HG03108 (cell line): ENCODE data around the gene CELF5.

ENCODE experiments used
- ATAC-seq: cut with Tn5 transposase; IDR thresholded peaks from one replicate; pipeline ENCODE4 v1.9.1; 2021; ENCODE audit warnings: moderate library complexity; ENCODE audit not compliant: unreplicated experiment

CELF5 gene

GRCh38 chr19:3270902-3271301 lies 46.4 kb downstream of the CELF5 start:
- ATAC-seq: no peak

- ATAC-seq: no peak
These were observed 48.0 kb downstream of the CELF5 start for GRCh38 chr19:3272401-3272931.

- ATAC-seq: no peak
These were observed 48.5 kb downstream of the CELF5 start for GRCh38 chr19:3272952-3273351.

GRCh38 chr19:3274245-3274941 lies 49.9 kb downstream of the CELF5 start:
- ATAC-seq: no peak

- ATAC-seq: no peak
These were observed 50.6 kb downstream of the CELF5 start for GRCh38 chr19:3274942-3275582.

GRCh38 chr19:3275583-3276340 lies 51.3 kb downstream of the CELF5 start:
- no peak for ATAC-seq

GRCh38 chr19:3276341-3276799 lies 51.9 kb downstream of the CELF5 start:
- no peak for ATAC-seq

- ATAC-seq: no peak
These were observed 53.2 kb downstream of the CELF5 start for GRCh38 chr19:3277649-3278048.

GRCh38 chr19:3278294-3278693 lies 53.8 kb downstream of the CELF5 start:
- ATAC-seq: no peak

GRCh38 chr19:3278749-3279148 lies 54.3 kb downstream of the CELF5 start:
- no peak for ATAC-seq

GRCh38 chr19:3279306-3279705 lies 54.8 kb downstream of the CELF5 start:
- ATAC-seq: no peak

GRCh38 chr19:3281026-3281425 lies 56.6 kb downstream of the CELF5 start:
- ATAC-seq: no peak

GRCh38 chr19:3282155-3282554 lies 57.7 kb downstream of the CELF5 start:
- ATAC-seq: no peak

GRCh38 chr19:3282564-3282963 lies 58.1 kb downstream of the CELF5 start:
- ATAC-seq: no peak

GRCh38 chr19:3283246-3283751 lies 58.8 kb downstream of the CELF5 start:
- ATAC-seq: no peak

GRCh38 chr19:3283886-3284657 lies 59.6 kb downstream of the CELF5 start:
- no peak for ATAC-seq

GRCh38 chr19:3284759-3285646 lies 60.5 kb downstream of the CELF5 start:
- no peak for ATAC-seq

GRCh38 chr19:3285647-3286176 lies 61.3 kb downstream of the CELF5 start:
- no peak for ATAC-seq

GRCh38 chr19:3287814-3288213 lies 63.4 kb downstream of the CELF5 start:
- ATAC-seq: no peak
